Uterus (tissue), 2 donors: Measurements from ENCODE around the gene SERPINA1.
"Not testable (repeated sequence)": the region's sequence is repeated elsewhere in the genome, so short reads cannot be mapped to it uniquely, and the experiment has no call there.

Experiments used
- POLR2A ChIP-seq, 2 donors: fragments of 450-650 bp; IDR thresholded peaks; one replicate each; pipeline ENCODE4 v1.6.1; 2016; ENCODE audit warnings: antibody characterized with exemption in 2 of 2, mild to moderate bottlenecking in 1 of 2, moderate library complexity in 1 of 2
- TF ChIP-seq, protein P1 (sequence below), 4 experiments: fragments of 200-600 bp in 2 of 4; fragments of 450-650 bp in 2 of 4; sonication (generic) in 2 of 4; IDR thresholded peaks; one replicate each; pipeline ENCODE4 v1.5.1; 2016 to 2019; ENCODE audit warnings: antibody characterized with exemption in 4 of 4, mild to moderate bottlenecking in 2 of 4, moderate library complexity in 1 of 4

DNA sequence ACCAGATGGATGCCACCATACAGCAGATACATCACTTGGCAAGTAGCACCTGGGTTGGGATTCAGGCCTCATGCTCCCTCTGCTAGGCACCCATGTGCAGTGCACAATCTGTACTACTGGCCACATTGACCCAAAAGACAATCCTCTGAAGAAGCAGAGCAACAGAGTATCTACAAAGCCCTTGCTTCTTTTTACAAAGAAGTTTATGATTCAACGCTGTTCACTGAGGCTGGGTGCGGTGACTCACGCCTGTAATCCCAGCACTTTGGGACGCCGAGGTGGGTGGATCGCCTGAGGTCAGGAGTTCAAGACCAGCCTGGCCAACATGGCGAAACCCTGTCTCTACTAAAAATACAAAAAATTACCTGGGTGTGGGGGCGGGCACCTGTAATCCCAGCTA is 34.2 kb downstream of the SERPINA1 start:
- TF ChIP-seq POLR2A (IDR thresholded peaks at IDR 0.05) = not testable (repeated sequence)
- TF ChIP-seq, protein P1, sequence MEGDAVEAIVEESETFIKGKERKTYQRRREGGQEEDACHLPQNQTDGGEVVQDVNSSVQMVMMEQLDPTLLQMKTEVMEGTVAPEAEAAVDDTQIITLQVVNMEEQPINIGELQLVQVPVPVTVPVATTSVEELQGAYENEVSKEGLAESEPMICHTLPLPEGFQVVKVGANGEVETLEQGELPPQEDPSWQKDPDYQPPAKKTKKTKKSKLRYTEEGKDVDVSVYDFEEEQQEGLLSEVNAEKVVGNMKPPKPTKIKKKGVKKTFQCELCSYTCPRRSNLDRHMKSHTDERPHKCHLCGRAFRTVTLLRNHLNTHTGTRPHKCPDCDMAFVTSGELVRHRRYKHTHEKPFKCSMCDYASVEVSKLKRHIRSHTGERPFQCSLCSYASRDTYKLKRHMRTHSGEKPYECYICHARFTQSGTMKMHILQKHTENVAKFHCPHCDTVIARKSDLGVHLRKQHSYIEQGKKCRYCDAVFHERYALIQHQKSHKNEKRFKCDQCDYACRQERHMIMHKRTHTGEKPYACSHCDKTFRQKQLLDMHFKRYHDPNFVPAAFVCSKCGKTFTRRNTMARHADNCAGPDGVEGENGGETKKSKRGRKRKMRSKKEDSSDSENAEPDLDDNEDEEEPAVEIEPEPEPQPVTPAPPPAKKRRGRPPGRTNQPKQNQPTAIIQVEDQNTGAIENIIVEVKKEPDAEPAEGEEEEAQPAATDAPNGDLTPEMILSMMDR (IDR thresholded peaks at IDR 0.05) = not testable (repeated sequence)
